Measurements from ENCODE around the gene DOCK8. TPM values are rescaled to one million over a fixed set of nuclear protein-coding genes. Genes with fewer than 3 reads are reported as not detected.

DOCK8 gene
- total and polyA plus RNA-seq, 2 of the 13 experiments (the other 11 are each of a cell fraction or from before 2014, with no cell fraction given) = 0.28 to 0.38 TPM

GRCh38 chr9:445033-445432 is 230.4 kb downstream of the DOCK8 start:
- H2AFZ ChIP-seq (ENCODE audit: low read length) = no peak overlapping the region
- FAIRE-seq = no peak
- 14% methylated on average over 3 of the region's 3 CpGs for WGBS (ENCODE audit: low lambda C conversion rate)

More at GRCh38 chr9:445033-445432, 230.4 kb downstream of the DOCK8 start:
- no peaks in the 10 kb centered on the region for H3K79me2 ChIP-seq (ENCODE audit: insufficient read depth, low read length)
- no peaks in the 10 kb centered on the region for H3K36me3 ChIP-seq (replicated peaks in 1 of 2; ENCODE audit: control insufficient read depth in 1 of 2, insufficient read depth in 2 of 2, low read length in 2 of 2)
- H4K20me1 ChIP-seq (ENCODE audit: insufficient read depth, low read length) = no peaks in the 10 kb centered on the region
- H3K9me3 ChIP-seq (ENCODE audit: low read length) = no peaks in the 10 kb centered on the region
- no TSS peak for BruUV-seq (replicated peaks)
- no peak overlapping the region for H3K9ac ChIP-seq (ENCODE audit: insufficient read depth, low read depth, low read length)
- TF ChIP-seq NFE2L2 (IDR thresholded peaks at IDR 0.05; ENCODE audit: low read length) (no peak), ZNF225 (CRISPR knock-in tag; IDR thresholded peaks at IDR 0.05) (no peak), CCAR2 (optimal IDR thresholded peaks at IDR 0.05; ENCODE audit: low read depth, low read length) (no peak), LCORL (IDR thresholded peaks at IDR 0.05) (no peak), LCORL (CRISPR knock-in tag; IDR thresholded peaks at IDR 0.05) (no peak), ZNF292 (CRISPR knock-in tag; IDR thresholded peaks at IDR 0.05; ENCODE audit: borderline replicate concordance, low read depth) (no peak), RORA (CRISPR knock-in tag; IDR thresholded peaks at IDR 0.05) (no peak), ZSCAN9 (CRISPR knock-in tag; IDR thresholded peaks at IDR 0.05; ENCODE audit: borderline replicate concordance) (no peak), STAT5B (CRISPR knock-in tag; IDR thresholded peaks at IDR 0.05) (no peak), ZNF776 (CRISPR knock-in tag; IDR thresholded peaks at IDR 0.05) (no peak), TCF7 (IDR thresholded peaks at IDR 0.05; ENCODE audit: low read depth) (no peak), SNAPC5 (CRISPR knock-in tag; IDR thresholded peaks at IDR 0.05; ENCODE audit: borderline replicate concordance) (no peak), ZSCAN31 (CRISPR knock-in tag; IDR thresholded peaks at IDR 0.05; ENCODE audit: low read depth) (no peak), RFX1 (IDR thresholded peaks at IDR 0.05) (no peak)
- TF ChIP-seq, protein P1, sequence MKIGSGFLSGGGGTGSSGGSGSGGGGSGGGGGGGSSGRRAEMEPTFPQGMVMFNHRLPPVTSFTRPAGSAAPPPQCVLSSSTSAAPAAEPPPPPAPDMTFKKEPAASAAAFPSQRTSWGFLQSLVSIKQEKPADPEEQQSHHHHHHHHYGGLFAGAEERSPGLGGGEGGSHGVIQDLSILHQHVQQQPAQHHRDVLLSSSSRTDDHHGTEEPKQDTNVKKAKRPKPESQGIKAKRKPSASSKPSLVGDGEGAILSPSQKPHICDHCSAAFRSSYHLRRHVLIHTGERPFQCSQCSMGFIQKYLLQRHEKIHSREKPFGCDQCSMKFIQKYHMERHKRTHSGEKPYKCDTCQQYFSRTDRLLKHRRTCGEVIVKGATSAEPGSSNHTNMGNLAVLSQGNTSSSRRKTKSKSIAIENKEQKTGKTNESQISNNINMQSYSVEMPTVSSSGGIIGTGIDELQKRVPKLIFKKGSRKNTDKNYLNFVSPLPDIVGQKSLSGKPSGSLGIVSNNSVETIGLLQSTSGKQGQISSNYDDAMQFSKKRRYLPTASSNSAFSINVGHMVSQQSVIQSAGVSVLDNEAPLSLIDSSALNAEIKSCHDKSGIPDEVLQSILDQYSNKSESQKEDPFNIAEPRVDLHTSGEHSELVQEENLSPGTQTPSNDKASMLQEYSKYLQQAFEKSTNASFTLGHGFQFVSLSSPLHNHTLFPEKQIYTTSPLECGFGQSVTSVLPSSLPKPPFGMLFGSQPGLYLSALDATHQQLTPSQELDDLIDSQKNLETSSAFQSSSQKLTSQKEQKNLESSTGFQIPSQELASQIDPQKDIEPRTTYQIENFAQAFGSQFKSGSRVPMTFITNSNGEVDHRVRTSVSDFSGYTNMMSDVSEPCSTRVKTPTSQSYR (CRISPR knock-in tag; IDR thresholded peaks at IDR 0.05; ENCODE audit: borderline replicate concordance) = no peak
- DNase-seq (ENCODE audit: low spot score) (no peak), ATAC-seq (no peak)
- intact Hi-C loops (cut with micrococcal nuclease; ENCODE audit: unreplicated experiment) (no loop called here), in situ Hi-C loops (cut with HindIII; ENCODE audit: extremely low pct_ligation_motif_present, low pct_unique_long_range_greater_than_20kb) (no loop called here)
- no peaks in the 10 kb centered on the region for H3K4me1 ChIP-seq (ENCODE audit: insufficient read depth, low read length)
- no peak overlapping the region for H3K4me3 ChIP-seq (replicated peaks in 1 of 3; ENCODE audit: insufficient read depth in 1 of 3, low read depth in 2 of 3, low read length in 3 of 3)
- H3K27me3 ChIP-seq (ENCODE audit: control insufficient read depth in 1 of 2, insufficient read depth in 2 of 2, low read length in 2 of 2) = no peaks in the 10 kb centered on the region
- no peak overlapping the region for H3K27ac ChIP-seq (ENCODE audit: extremely low read length, insufficient read depth, low read length)
- CTCF ChIA-PET (ENCODE audit: low intra/inter-chr PET ratio, low total read pairs) = no interaction called here
- no peak overlapping the region for H3K4me2 ChIP-seq (ENCODE audit: low read depth, low read length)
- POLR2A ChIA-PET = no interaction called here
